Caco-2 (cell line): ENCODE results near the gene ANKRA2. TPM values are rescaled to one million over a fixed set of nuclear protein-coding genes. Genes with fewer than 3 reads are reported as not detected.

ENCODE experiments used
- Bru-seq: library from RNA; stranded (reverse); fragments of 400-500 nt; gene quantifications from one replicate; lab custom pipeline; 2021; lab: Mats Ljungman, UMichigan
- BruChase-seq, 2 experiments: library from RNA; stranded (reverse); fragments of 400-500 nt; gene quantifications; one replicate each; lab custom pipeline; 2021; lab: Mats Ljungman, UMichigan
- BruUV-seq: library from RNA; stranded (reverse); fragments of 400-500 nt; replicated peaks from 2 replicates; lab custom pipeline; 2021; lab: Mats Ljungman, UMichigan
- CTCF ChIA-PET: fragments of 300-600 bp; sonication (Branson Sonifier 250); formaldehyde crosslinking; loops from one replicate; lab custom pipeline; 2022; ENCODE audit warnings: antibody characterized with exemption; lab: Charles Lee
- POLR2A ChIA-PET: fragments of 300-600 bp; sonication (Branson Sonifier 250); formaldehyde crosslinking; loops from one replicate; lab custom pipeline; 2022; ENCODE audit warnings: antibody characterized with exemption; lab: Charles Lee
- DNase-seq, 2 experiments: peaks; one replicate each; pipeline versions ENCODE4 v3.0.0 to v3.0.0-alpha.2; 2020 to 2022
- H3K27me3 ChIP-seq: replicated peaks from 2 replicates; pipeline ENCODE4 v1.6.0; 2011; ENCODE audit warnings: low read length; ENCODE audit not compliant: control insufficient read depth, insufficient read depth
- H3K36me3 ChIP-seq: 2 replicates; pipeline ENCODE4 v1.5.1; 2011; ENCODE audit warnings: low read length; ENCODE audit not compliant: control insufficient read depth, insufficient read depth
- H3K4me1 ChIP-seq: fragments of 250-450 bp; sonication (Bioruptor Pico); 2 replicates; pipeline ENCODE4 v1.5.1; 2020; ENCODE audit warnings: mild to moderate bottlenecking
- H3K4me3 ChIP-seq: 2 replicates; pipeline ENCODE4 v1.5.1; 2011; ENCODE audit warnings: low read depth, mild to moderate bottlenecking, control low read depth, low read length
- H3K9me3 ChIP-seq: fragments of 250-450 bp; sonication (Bioruptor Pico); 2 replicates; pipeline ENCODE4 v1.5.1; 2020; ENCODE audit warnings: mild to moderate bottlenecking, moderate library complexity
- H3K27ac Mint-ChIP-seq: one replicate; pipeline ENCODE4 v1.8.0; 2022; ENCODE audit warnings: mixed read lengths; ENCODE audit not compliant: unreplicated experiment
- H3K27me3 Mint-ChIP-seq: one replicate; pipeline ENCODE4 v1.8.0; 2022; ENCODE audit warnings: mixed read lengths; ENCODE audit not compliant: insufficient read depth, unreplicated experiment
- H3K36me3 Mint-ChIP-seq: one replicate; pipeline ENCODE4 v1.8.0; 2022; ENCODE audit warnings: mild to moderate bottlenecking, mixed read lengths; ENCODE audit not compliant: insufficient read depth, unreplicated experiment
- H3K4me1 Mint-ChIP-seq: one replicate; pipeline ENCODE4 v1.8.0; 2022; ENCODE audit warnings: low read depth, mixed read lengths; ENCODE audit not compliant: unreplicated experiment
- H3K4me3 Mint-ChIP-seq: one replicate; pipeline ENCODE4 v1.8.0; 2022; ENCODE audit warnings: mild to moderate bottlenecking, moderate library complexity, mixed read lengths; ENCODE audit not compliant: unreplicated experiment
- H3K9me3 Mint-ChIP-seq: one replicate; pipeline ENCODE4 v1.8.0; 2022; ENCODE audit warnings: mixed read lengths; ENCODE audit not compliant: unreplicated experiment
- intact Hi-C: fragments of 100-400 bp; cut with micrococcal nuclease; formaldehyde crosslinking; loops from one replicate; pipeline ENCODE4 v1.10.0; 2022; ENCODE audit not compliant: unreplicated experiment
- long read RNA-seq: library from polyadenylated mRNA; stranded (forward); transcript quantifications from one replicate; pipeline ENCODE4 v2.0.0, GENCODE V29; 2022
- total RNA-seq: library from RNA; stranded (reverse); gene quantifications from 2 replicates; pipeline ENCODE4 v1.2.3, GENCODE V29; 2022
- TF ChIP-seq, protein P1 (sequence below), 2 experiments: fragments of 200-600 bp in 1 of 2; IDR thresholded peaks; 1 replicate in 1 of 2; 2 replicates in 1 of 2; pipeline versions ENCODE4 v1.5.1 to v1.8.0; 2011 to 2022; ENCODE audit warnings: antibody characterized with exemption in 1 of 2, control low read depth in 1 of 2, inconsistent platforms in 1 of 2, low read depth in 1 of 2, low read length in 1 of 2, mild to moderate bottlenecking in 1 of 2, moderate library complexity in 1 of 2; ENCODE audit not compliant: insufficient read depth in 1 of 2, severe bottlenecking in 1 of 2, unreplicated experiment in 1 of 2

The ANKRA2 gene
- total RNA-seq (9.2 and 10.2 TPM in 2 replicates), Bru-seq, nascent RNA (percentile 65 among the genes with signal in this experiment), BruChase-seq, experiment 1, labeled RNA remaining after a 2-hour chase (percentile 63 among the genes with signal in this experiment), BruChase-seq, experiment 2, labeled RNA remaining after a 6-hour chase (percentile 53 among the genes with signal in this experiment)
- long read RNA-seq, transcript ANKRA2-201 (9 exons, 2,063 nt) = major isoform, 10 of 18 reads
- long read RNA-seq, partial matches to known transcripts = 0 of 18 reads
- long read RNA-seq, other reads (novel, unspliced or antisense) = 6 of 18 reads

- H3K27me3 ChIP-seq = no peaks in the 10 kb centered on the region
- intact Hi-C loops = loop anchor here (1.0 kb wide), 1 partner anchor 46 kb away; no protein-coding TSS in a partner anchor
- ChIA-PET CTCF (interaction anchor here (0.6 kb wide), 1 partner anchor 388 kb away, joined by 3 read pairs; no protein-coding TSS in a partner anchor), POLR2A (interaction anchor here (0.8 to 1.4 kb wide), 2 partner anchors 21 to 67 kb away, joined by 3 read pairs; partner anchors contain the start of gene BTF3)
- TF ChIP-seq, protein P1, sequence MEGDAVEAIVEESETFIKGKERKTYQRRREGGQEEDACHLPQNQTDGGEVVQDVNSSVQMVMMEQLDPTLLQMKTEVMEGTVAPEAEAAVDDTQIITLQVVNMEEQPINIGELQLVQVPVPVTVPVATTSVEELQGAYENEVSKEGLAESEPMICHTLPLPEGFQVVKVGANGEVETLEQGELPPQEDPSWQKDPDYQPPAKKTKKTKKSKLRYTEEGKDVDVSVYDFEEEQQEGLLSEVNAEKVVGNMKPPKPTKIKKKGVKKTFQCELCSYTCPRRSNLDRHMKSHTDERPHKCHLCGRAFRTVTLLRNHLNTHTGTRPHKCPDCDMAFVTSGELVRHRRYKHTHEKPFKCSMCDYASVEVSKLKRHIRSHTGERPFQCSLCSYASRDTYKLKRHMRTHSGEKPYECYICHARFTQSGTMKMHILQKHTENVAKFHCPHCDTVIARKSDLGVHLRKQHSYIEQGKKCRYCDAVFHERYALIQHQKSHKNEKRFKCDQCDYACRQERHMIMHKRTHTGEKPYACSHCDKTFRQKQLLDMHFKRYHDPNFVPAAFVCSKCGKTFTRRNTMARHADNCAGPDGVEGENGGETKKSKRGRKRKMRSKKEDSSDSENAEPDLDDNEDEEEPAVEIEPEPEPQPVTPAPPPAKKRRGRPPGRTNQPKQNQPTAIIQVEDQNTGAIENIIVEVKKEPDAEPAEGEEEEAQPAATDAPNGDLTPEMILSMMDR (IDR thresholded peaks at IDR 0.05; ENCODE audit: insufficient read depth in 1 of 2, low read depth in 1 of 2, low read length in 1 of 2, severe bottlenecking in 1 of 2, unreplicated experiment in 1 of 2) = no peak
- Mint-ChIP-seq H3K27me3 (no peaks in the 10 kb centered on the region), H3K4me3 (peak within 1 kb of the TSS; percentile 84), H3K27ac (peak within 1 kb of the TSS; percentile 90), H3K4me1 (peaks cover 12% of the 10 kb centered on the region), H3K36me3 (peaks cover 19% of the 10 kb centered on the region), H3K9me3 (no peaks in the 10 kb centered on the region)
- BruUV-seq = no TSS peak
- H3K9me3 ChIP-seq = no peaks in the 10 kb centered on the region; the same call in 1 of the 2 replicates
- peaks cover 9% of the 10 kb centered on the region; the same call in 1 of the 2 replicates for H3K4me1 ChIP-seq
- H3K36me3 ChIP-seq = no peaks in the 10 kb centered on the region
- peak within 1 kb of the TSS; percentile 61 for H3K4me3 ChIP-seq
- peak; percentile 98 to 99 for DNase-seq
These were observed at the start of gene ANKRA2, which contains the start of gene UTP15 for GRCh38 chr5:73565139-73565968. Gene ANKRA2, minus strand, starts transcription at chr5:73565639. Its CDS starts 2,758 bp downstream, at chr5:73562881. Gene UTP15, plus strand, starts transcription at chr5:73565743. Its CDS starts 1,602 bp downstream, at chr5:73567345.

- Histone ChIP-seq H3K4me1 (no peaks in the 10 kb centered on the region), H3K27me3 (no peaks in the 10 kb centered on the region; the same call in 1 of the 2 replicates), H3K4me3 (no peak overlapping the region), H3K36me3 (no peaks in the 10 kb centered on the region), H3K9me3 (no peaks in the 10 kb centered on the region)
- no TSS peak for BruUV-seq
- Mint-ChIP-seq H3K4me3 (no peak overlapping the region), H3K36me3 (no peaks in the 10 kb centered on the region), H3K9me3 (peaks cover 9% of the 10 kb centered on the region), H3K27me3 (peaks cover 5% of the 10 kb centered on the region), H3K27ac (no peak overlapping the region), H3K4me1 (no peaks in the 10 kb centered on the region)
- ChIA-PET POLR2A (no interaction called here), CTCF (no interaction called here)
- TF ChIP-seq, protein P1 (IDR thresholded peaks at IDR 0.05; ENCODE audit: insufficient read depth in 1 of 2, low read depth in 1 of 2, low read length in 1 of 2, severe bottlenecking in 1 of 2, unreplicated experiment in 1 of 2) = no peak
- intact Hi-C loops = no loop called here
- DNase-seq = no peak
These were observed 49.6 kb upstream of the ANKRA2 start for GRCh38 chr5:73615085-73615484.

- intact Hi-C loops = no loop called here
- ChIA-PET CTCF (no interaction called here), POLR2A (no interaction called here)
- Histone ChIP-seq H3K4me3 (no peak overlapping the region), H3K27me3 (no peaks in the 10 kb centered on the region), H3K4me1 (no peaks in the 10 kb centered on the region), H3K36me3 (no peaks in the 10 kb centered on the region), H3K9me3 (no peaks in the 10 kb centered on the region)
- BruUV-seq = no TSS peak
- no peak for DNase-seq
- Mint-ChIP-seq H3K27ac (no peak overlapping the region), H3K4me3 (no peak overlapping the region), H3K27me3 (peaks cover 5% of the 10 kb centered on the region), H3K9me3 (peaks cover 9% of the 10 kb centered on the region), H3K4me1 (no peaks in the 10 kb centered on the region), H3K36me3 (no peaks in the 10 kb centered on the region)
- TF ChIP-seq, protein P1 (IDR thresholded peaks at IDR 0.05; ENCODE audit: insufficient read depth in 1 of 2, low read depth in 1 of 2, low read length in 1 of 2, severe bottlenecking in 1 of 2, unreplicated experiment in 1 of 2) = no peak
These were observed 47.4 kb upstream of the ANKRA2 start for GRCh38 chr5:73612799-73613198.
